ENCODE measurements around the gene LONRF2.
"Not testable (repeated sequence)": the region's sequence is repeated elsewhere in the genome, so short reads cannot be mapped to it uniquely, and the experiment has no call there.

LONRF2 gene

DNA sequence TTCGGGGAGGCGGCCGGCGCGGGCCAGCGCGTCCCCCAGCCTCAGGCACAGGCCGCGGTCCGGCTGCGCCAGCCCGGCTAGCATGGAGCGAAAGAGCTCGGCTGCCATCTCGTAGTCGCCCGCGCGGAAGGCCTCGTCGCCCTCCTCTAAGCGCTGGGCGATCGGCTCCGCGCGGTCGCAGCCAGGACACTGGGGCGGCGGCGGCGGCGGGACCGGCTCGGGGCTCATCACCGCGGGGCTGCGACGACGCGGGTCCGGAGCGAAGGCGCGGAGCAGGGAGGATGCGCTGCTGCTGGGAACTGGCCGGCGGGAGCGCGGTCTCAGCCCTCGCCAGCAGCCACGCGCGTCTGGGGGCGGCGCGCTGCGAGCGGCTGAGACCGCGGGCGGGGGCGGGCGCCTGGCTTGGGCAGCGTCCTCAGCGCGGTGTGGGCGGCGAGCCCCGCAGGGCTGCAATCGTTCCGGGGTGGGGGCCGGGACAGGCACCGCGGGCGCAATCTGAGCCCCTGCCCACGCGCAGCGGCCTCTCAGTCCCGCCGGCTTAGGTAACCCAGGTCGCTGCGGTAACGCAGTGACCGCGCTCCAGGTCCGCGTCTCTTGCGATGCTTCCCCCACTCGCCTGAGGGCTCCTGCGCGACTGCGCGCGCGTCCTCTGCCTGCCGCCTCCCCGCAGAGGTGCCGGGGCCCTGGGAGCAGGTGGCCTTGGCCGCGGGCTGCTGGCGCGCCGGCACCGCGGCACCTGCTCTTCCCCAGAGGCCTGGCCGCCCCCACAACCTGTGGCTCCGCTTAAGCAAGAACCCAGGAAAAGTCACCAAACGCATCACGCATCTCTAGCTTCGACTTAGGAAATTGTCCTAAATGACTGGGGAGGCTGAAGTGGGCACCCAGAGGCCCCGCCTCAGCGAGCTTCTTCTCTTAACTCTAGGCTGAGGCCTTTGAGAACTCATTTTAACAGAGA is at the start of gene LONRF2:
LONRF2 (minus strand) TSS at position 636 of the 955 bp plus-strand sequence; CDS start at position 228, 408 bp downstream.
- TF ChIP-seq, protein P1, sequence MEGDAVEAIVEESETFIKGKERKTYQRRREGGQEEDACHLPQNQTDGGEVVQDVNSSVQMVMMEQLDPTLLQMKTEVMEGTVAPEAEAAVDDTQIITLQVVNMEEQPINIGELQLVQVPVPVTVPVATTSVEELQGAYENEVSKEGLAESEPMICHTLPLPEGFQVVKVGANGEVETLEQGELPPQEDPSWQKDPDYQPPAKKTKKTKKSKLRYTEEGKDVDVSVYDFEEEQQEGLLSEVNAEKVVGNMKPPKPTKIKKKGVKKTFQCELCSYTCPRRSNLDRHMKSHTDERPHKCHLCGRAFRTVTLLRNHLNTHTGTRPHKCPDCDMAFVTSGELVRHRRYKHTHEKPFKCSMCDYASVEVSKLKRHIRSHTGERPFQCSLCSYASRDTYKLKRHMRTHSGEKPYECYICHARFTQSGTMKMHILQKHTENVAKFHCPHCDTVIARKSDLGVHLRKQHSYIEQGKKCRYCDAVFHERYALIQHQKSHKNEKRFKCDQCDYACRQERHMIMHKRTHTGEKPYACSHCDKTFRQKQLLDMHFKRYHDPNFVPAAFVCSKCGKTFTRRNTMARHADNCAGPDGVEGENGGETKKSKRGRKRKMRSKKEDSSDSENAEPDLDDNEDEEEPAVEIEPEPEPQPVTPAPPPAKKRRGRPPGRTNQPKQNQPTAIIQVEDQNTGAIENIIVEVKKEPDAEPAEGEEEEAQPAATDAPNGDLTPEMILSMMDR (IDR thresholded peaks at IDR 0.05; ENCODE audit: insufficient read depth, missing control alignments), result no peak
- no peak for FAIRE-seq
- DNase-seq (ENCODE audit: insufficient read length, low spot score), result no peak

DNA sequence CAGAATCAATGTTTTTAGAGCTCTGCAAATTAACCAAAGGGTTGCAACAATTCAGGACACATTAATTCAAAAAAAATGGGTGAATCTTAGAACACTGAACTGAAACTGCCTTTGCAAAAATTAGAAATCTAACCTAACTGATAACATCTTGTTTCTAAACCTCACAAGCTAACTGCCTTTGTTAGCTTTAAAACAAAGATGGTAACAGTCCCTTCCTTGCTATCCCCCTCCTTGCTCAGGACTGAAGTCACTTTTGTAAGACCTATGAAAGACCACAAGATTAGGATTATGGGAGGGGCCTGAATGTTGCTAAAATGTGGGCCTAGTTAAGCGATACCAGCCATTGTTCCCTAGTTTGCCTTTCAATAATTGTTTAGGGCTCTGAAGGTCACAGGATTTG is 44.9 kb upstream of the LONRF2 start:
- FAIRE-seq (no peak), DNase-seq (ENCODE audit: insufficient read length, low spot score) (no peak)
- TF ChIP-seq, protein P1 (IDR thresholded peaks at IDR 0.05; ENCODE audit: insufficient read depth, missing control alignments), result no peak

DNA sequence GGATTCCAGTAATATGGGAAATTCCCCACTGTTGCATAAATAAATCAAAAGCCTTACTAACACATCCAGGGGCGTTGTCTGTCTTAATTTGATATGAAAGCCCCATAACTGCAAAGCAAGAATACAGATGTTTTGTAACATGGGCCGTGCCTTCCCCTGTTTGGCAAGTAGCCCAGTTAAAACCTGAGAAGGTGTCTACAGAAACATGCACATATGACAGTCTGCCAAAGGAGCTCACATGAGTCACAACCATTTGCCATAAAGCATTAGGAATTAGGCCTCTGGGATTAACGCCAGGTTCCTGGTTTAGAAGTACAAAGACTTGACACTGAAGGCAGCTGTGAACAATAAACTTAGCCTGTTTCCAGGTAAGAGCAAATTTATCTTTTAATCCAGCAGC is 43.1 kb upstream of the LONRF2 start:
- no peak for FAIRE-seq
- TF ChIP-seq, protein P1 (IDR thresholded peaks at IDR 0.05; ENCODE audit: insufficient read depth, missing control alignments), result no peak
- DNase-seq (ENCODE audit: insufficient read length, low spot score), result no peak

DNA sequence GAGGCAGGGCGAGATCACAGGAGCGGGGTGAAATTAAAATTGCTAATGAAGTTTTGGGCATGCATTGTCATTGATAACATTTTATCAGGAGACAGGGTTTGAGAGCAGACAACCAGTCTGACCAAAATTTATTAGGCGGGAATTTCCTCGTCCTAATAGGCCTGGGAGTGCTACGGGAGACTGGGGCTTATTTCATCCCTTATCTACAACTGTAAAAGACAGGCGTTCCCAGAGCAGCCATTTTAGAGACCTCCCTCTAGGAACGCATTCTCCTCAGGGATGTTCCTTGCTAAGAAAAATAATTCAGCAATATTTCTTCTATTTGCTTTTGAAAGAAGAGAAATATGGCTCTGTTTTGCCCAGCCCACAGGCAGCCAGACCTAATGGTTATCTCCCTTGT is 40.0 kb upstream of the LONRF2 start:
- not testable (repeated sequence) for DNase-seq (ENCODE audit: insufficient read length, low spot score); FAIRE-seq

DNA sequence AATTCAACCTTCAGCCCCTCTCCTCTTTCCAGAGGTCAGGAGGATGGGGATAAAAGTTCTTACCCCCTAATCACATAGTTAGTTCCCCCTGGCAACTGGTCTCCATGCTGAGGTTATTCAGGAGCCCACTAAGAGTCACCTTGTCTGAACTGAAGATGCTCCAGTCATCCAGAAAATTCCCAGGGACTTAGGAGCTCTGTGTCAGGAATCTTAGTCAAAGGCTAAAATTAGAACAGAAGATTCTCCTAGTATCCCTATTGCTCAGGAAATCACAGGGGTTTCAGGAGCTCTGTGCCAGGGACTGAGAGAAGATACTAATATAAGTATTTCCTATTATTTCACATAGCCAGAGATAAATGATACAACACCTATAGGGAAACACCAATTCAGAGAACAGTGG is 37.3 kb upstream of the LONRF2 start:
- DNase-seq (ENCODE audit: insufficient read length, low spot score) (no peak), FAIRE-seq (no peak)
- TF ChIP-seq, protein P1 (IDR thresholded peaks at IDR 0.05; ENCODE audit: insufficient read depth, missing control alignments), result no peak

DNA sequence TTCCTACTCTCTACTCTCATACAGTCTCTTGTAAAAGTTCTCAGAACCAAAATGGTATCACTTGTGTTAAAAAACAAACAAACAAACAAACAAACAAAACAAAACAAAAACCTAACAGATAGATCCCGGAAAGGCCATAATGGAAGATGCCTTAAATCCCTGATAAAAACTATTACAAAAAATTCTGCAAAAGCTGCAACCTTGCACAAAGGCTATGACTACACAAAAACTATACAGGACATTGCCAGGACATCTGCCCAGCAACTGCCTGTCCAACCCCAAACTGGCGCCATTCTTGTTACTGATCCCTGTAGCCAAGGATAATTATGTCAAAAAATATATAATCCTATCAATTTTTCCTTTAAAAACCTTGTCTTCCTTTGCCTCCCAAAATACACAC is 36.3 kb upstream of the LONRF2 start:
- no peak for FAIRE-seq
- TF ChIP-seq, protein P1 (IDR thresholded peaks at IDR 0.05; ENCODE audit: insufficient read depth, missing control alignments), result no peak
- DNase-seq (ENCODE audit: insufficient read length, low spot score), result no peak

DNA sequence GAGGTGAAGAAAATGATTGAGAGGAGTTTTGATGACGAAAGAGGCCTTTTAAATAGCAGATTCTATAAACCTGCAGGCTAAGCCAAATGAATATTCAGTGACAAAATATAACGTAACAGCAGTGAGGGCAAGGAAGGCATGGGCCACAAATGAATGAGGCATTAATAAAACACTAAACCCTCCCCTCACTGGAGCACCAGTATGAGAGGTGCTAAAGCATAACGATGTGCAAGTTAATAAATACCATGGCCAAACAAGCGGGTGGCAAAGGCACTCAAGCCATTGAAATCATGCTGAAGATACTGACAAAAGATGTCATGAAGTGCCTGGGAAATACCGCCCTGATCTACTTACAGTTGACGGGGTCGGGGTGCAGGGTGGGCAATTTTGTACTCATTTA is 30.2 kb upstream of the LONRF2 start:
- no peak for DNase-seq (ENCODE audit: insufficient read length, low spot score)
- FAIRE-seq, result no peak
- TF ChIP-seq, protein P1 (IDR thresholded peaks at IDR 0.05; ENCODE audit: insufficient read depth, missing control alignments), result no peak
